Breast epithelium (tissue), 3 donors: Measurements from ENCODE around the gene CCBE1.

ENCODE experiments used
- POLR2A ChIP-seq: fragments of 450-650 bp; IDR thresholded peaks from one replicate; pipeline ENCODE4 v1.6.1; 2016; ENCODE audit warnings: antibody characterized with exemption, mild to moderate bottlenecking, moderate library complexity
- POLR2AphosphoS5 ChIP-seq, 3 donors: sonication (generic); formaldehyde crosslinking; IDR thresholded peaks; one replicate each; pipeline ENCODE4 v1.6.1; 2017; ENCODE audit warnings: antibody characterized with exemption in 3 of 3
- TF ChIP-seq, protein P1 (sequence below), 3 donors: fragments of 450-650 bp; IDR thresholded peaks; one replicate each; pipeline ENCODE4 v1.5.1; 2016 to 2017; ENCODE audit warnings: antibody characterized with exemption in 3 of 3, mild to moderate bottlenecking in 3 of 3, moderate library complexity in 3 of 3

DNA sequence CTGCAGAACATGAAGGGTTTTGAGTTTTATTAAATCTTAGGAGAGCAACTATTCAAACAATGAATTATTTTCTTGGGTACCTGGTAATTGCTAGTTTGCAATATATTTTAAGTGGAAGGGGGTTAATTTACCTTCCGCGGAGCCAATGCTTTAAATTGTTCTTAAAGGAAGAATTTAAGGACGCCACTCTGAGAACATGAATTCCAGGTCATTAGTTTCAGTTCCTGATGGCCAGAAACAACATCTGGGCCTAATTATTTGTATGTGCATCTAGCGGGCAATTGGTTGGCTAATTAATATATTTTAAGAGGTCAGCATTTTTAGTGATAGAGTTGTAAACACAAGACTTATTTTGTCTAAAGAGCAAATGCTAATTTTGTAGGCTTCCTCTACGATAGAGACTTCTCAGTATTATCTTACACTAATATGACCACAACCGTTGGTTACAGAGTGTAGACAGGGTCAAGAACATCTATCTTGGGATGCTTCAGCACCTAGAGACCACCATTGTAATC is 40.8 kb downstream of the CCBE1 start:
- no peak for TF ChIP-seq POLR2AphosphoS5 (IDR thresholded peaks at IDR 0.05)
- no peak for TF ChIP-seq POLR2A
- TF ChIP-seq, protein P1, sequence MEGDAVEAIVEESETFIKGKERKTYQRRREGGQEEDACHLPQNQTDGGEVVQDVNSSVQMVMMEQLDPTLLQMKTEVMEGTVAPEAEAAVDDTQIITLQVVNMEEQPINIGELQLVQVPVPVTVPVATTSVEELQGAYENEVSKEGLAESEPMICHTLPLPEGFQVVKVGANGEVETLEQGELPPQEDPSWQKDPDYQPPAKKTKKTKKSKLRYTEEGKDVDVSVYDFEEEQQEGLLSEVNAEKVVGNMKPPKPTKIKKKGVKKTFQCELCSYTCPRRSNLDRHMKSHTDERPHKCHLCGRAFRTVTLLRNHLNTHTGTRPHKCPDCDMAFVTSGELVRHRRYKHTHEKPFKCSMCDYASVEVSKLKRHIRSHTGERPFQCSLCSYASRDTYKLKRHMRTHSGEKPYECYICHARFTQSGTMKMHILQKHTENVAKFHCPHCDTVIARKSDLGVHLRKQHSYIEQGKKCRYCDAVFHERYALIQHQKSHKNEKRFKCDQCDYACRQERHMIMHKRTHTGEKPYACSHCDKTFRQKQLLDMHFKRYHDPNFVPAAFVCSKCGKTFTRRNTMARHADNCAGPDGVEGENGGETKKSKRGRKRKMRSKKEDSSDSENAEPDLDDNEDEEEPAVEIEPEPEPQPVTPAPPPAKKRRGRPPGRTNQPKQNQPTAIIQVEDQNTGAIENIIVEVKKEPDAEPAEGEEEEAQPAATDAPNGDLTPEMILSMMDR (IDR thresholded peaks at IDR 0.05): no peak
